Measurements from ENCODE around the gene ZNF230.

Gene ZNF230

GRCh38 chr19:43960411-43960810 is 42.3 kb upstream of the ZNF230 start:
- Histone ChIP-seq H3K27me3 (ENCODE audit: insufficient read depth, low read length) (no peaks in the 10 kb centered on the region), H3K4me3 (ENCODE audit: low read depth, low read length, poor library complexity, severe bottlenecking) (no peak overlapping the region), H3F3A (ENCODE audit: insufficient read depth, low read length) (no peaks in the 10 kb centered on the region), H3K9me3 (ENCODE audit: low read length) (0 out of 2 replicates have a peak, but pooled peaks cover 4% of the 10 kb centered on the region), H3K36me3 (ENCODE audit: insufficient read depth, low read length) (no peaks in the 10 kb centered on the region), H3K9me2 (ENCODE audit: low read depth, low read length) (no peaks in the 10 kb centered on the region), H3K27ac (ENCODE audit: low read depth, low read length, poor library complexity, severe bottlenecking) (no peak overlapping the region), H3K79me2 (ENCODE audit: insufficient read depth, low read length) (no peaks in the 10 kb centered on the region), H2AFZ (ENCODE audit: low read length) (no peak overlapping the region), H3K4me1 (ENCODE audit: insufficient read depth, low read length, severe bottlenecking) (no peaks in the 10 kb centered on the region), H3K9ac (ENCODE audit: low read length) (no peak overlapping the region), H3K4me2 (ENCODE audit: low read length) (no peak overlapping the region), H4K20me1 (ENCODE audit: insufficient read depth, low read length) (no peaks in the 10 kb centered on the region)
- TF ChIP-seq EZH2 (IDR thresholded peaks at IDR 0.05; ENCODE audit: borderline replicate concordance, low read length) (no peak), CTCF (IDR thresholded peaks at IDR 0.05; ENCODE audit: low read length) (no peak)

- Histone ChIP-seq H3K4me1 (ENCODE audit: insufficient read depth, low read length, severe bottlenecking) (no peaks in the 10 kb centered on the region), H3K4me2 (ENCODE audit: low read length) (no peak overlapping the region), H2AFZ (ENCODE audit: low read length) (no peak overlapping the region), H3K9ac (ENCODE audit: low read length) (no peak overlapping the region), H3K27ac (ENCODE audit: low read depth, low read length, poor library complexity, severe bottlenecking) (no peak overlapping the region), H3K4me3 (ENCODE audit: low read depth, low read length, poor library complexity, severe bottlenecking) (no peak overlapping the region), H4K20me1 (ENCODE audit: insufficient read depth, low read length) (no peaks in the 10 kb centered on the region), H3K9me2 (ENCODE audit: low read depth, low read length) (no peaks in the 10 kb centered on the region), H3K27me3 (ENCODE audit: insufficient read depth, low read length) (no peaks in the 10 kb centered on the region), H3F3A (ENCODE audit: insufficient read depth, low read length) (no peaks in the 10 kb centered on the region), H3K79me2 (ENCODE audit: insufficient read depth, low read length) (no peaks in the 10 kb centered on the region), H3K36me3 (ENCODE audit: insufficient read depth, low read length) (no peaks in the 10 kb centered on the region), H3K9me3 (ENCODE audit: low read length) (peaks cover 15% of the 10 kb centered on the region)
- TF ChIP-seq EZH2 (IDR thresholded peaks at IDR 0.05; ENCODE audit: borderline replicate concordance, low read length): no peak
- TF ChIP-seq CTCF (IDR thresholded peaks at IDR 0.05; ENCODE audit: low read length): no peak
Observed at GRCh38 chr19:43966079-43966694, 36.6 kb upstream of the ZNF230 start.

GRCh38 chr19:43976732-43977131 is 26.0 kb upstream of the ZNF230 start:
- H3K4me3 ChIP-seq (ENCODE audit: low read depth, low read length, poor library complexity, severe bottlenecking): no peak overlapping the region
- no peak overlapping the region for H3K4me2 ChIP-seq (ENCODE audit: low read length)
- H3K4me1 ChIP-seq (ENCODE audit: insufficient read depth, low read length, severe bottlenecking): no peaks in the 10 kb centered on the region
- H3K9ac ChIP-seq (ENCODE audit: low read length): no peak overlapping the region
- H4K20me1 ChIP-seq (ENCODE audit: insufficient read depth, low read length): no peaks in the 10 kb centered on the region
- no peak overlapping the region for H2AFZ ChIP-seq (ENCODE audit: low read length)
- no peak for TF ChIP-seq EZH2 (IDR thresholded peaks at IDR 0.05; ENCODE audit: borderline replicate concordance, low read length)
- no peaks in the 10 kb centered on the region for H3K9me2 ChIP-seq (ENCODE audit: low read depth, low read length)
- no peaks in the 10 kb centered on the region for H3K79me2 ChIP-seq (ENCODE audit: insufficient read depth, low read length)
- H3F3A ChIP-seq (ENCODE audit: insufficient read depth, low read length): no peaks in the 10 kb centered on the region
- H3K27ac ChIP-seq (ENCODE audit: low read depth, low read length, poor library complexity, severe bottlenecking): no peak overlapping the region
- no peaks in the 10 kb centered on the region for H3K9me3 ChIP-seq (ENCODE audit: low read length)
- no peaks in the 10 kb centered on the region for H3K27me3 ChIP-seq (ENCODE audit: insufficient read depth, low read length)
- H3K36me3 ChIP-seq (ENCODE audit: insufficient read depth, low read length): no peaks in the 10 kb centered on the region

- Histone ChIP-seq H3K79me2 (ENCODE audit: insufficient read depth, low read length) (no peaks in the 10 kb centered on the region), H3K27ac (ENCODE audit: low read depth, low read length, poor library complexity, severe bottlenecking) (no peak overlapping the region), H3K9me2 (ENCODE audit: low read depth, low read length) (no peaks in the 10 kb centered on the region), H2AFZ (ENCODE audit: low read length) (no peak overlapping the region), H3K27me3 (ENCODE audit: insufficient read depth, low read length) (no peaks in the 10 kb centered on the region), H3K36me3 (ENCODE audit: insufficient read depth, low read length) (no peaks in the 10 kb centered on the region), H3K9ac (ENCODE audit: low read length) (no peak overlapping the region), H3K4me1 (ENCODE audit: insufficient read depth, low read length, severe bottlenecking) (no peaks in the 10 kb centered on the region), H3K9me3 (ENCODE audit: low read length) (no peaks in the 10 kb centered on the region), H3K4me2 (ENCODE audit: low read length) (no peak overlapping the region), H4K20me1 (ENCODE audit: insufficient read depth, low read length) (no peaks in the 10 kb centered on the region), H3K4me3 (ENCODE audit: low read depth, low read length, poor library complexity, severe bottlenecking) (no peak overlapping the region), H3F3A (ENCODE audit: insufficient read depth, low read length) (no peaks in the 10 kb centered on the region)
- no peak for TF ChIP-seq EZH2 (IDR thresholded peaks at IDR 0.05; ENCODE audit: borderline replicate concordance, low read length)
- no peak for TF ChIP-seq CTCF (IDR thresholded peaks at IDR 0.05; ENCODE audit: low read length)
Observed at GRCh38 chr19:43983544-43983911, 19.2 kb upstream of the ZNF230 start.

Data from OCI-LY1 (cell line).